Suppressor macrophage (primary cell): Measurements from ENCODE around the gene CAPN12.
"Not testable (repeated sequence)": the region's sequence is repeated elsewhere in the genome, so short reads cannot be mapped to it uniquely, and the experiment has no call there.

ENCODE experiments used
- DNase-seq, 4 experiments: peaks; one replicate each; pipeline ENCODE4 v3.0.0-alpha.2; 2020 to 2022

The CAPN12 gene

GRCh38 chr19:38770949-38771275, 26.6 kb upstream of the CAPN12 start:
- DNase-seq = not testable (repeated sequence)

GRCh38 chr19:38770228-38770948, 26.1 kb upstream of the CAPN12 start:
- not testable (repeated sequence) for DNase-seq

GRCh38 chr19:38769635-38770211, 25.4 kb upstream of the CAPN12 start:
- peak; percentile 91 to 94 (median 93) for DNase-seq

- no peak for DNase-seq
Observed at GRCh38 chr19:38766276-38767047, 22.2 kb upstream of the CAPN12 start.

- DNase-seq = no peak
Observed at GRCh38 chr19:38765214-38765613, 20.9 kb upstream of the CAPN12 start.

- no peak for DNase-seq
Observed at GRCh38 chr19:38763795-38764220, 19.5 kb upstream of the CAPN12 start.

- not testable (repeated sequence) for DNase-seq
Observed at GRCh38 chr19:38761884-38762389, 17.7 kb upstream of the CAPN12 start.

- not testable (repeated sequence) for DNase-seq
Observed at GRCh38 chr19:38760805-38761517, 16.7 kb upstream of the CAPN12 start.

GRCh38 chr19:38759590-38760003, 15.3 kb upstream of the CAPN12 start:
- DNase-seq = peak; percentile 35 to 72 (median 56)

- DNase-seq = not testable (repeated sequence)
Observed at GRCh38 chr19:38754196-38754595, 9.9 kb upstream of the CAPN12 start.

GRCh38 chr19:38753783-38754182, 9.5 kb upstream of the CAPN12 start:
- not testable (repeated sequence) for DNase-seq

GRCh38 chr19:38745316-38745715, 1.0 kb upstream of the CAPN12 start:
- DNase-seq = no peak

- no peak for DNase-seq
Observed at GRCh38 chr19:38744874-38745273, 600 bp upstream of the CAPN12 start.

- no peak for DNase-seq
Observed at GRCh38 chr19:38743394-38744297, 628 bp downstream of the CAPN12 start.

GRCh38 chr19:38742906-38743305, 1.4 kb downstream of the CAPN12 start:
- no peak for DNase-seq

GRCh38 chr19:38742296-38742695, 2.0 kb downstream of the CAPN12 start:
- DNase-seq = no peak

GRCh38 chr19:38741670-38742069, 2.6 kb downstream of the CAPN12 start:
- DNase-seq = no peak

GRCh38 chr19:38740932-38741331, 3.3 kb downstream of the CAPN12 start:
- DNase-seq = no peak

- DNase-seq = no peak
Observed at GRCh38 chr19:38740257-38740592, 4.0 kb downstream of the CAPN12 start.

- DNase-seq = no peak
Observed at GRCh38 chr19:38739440-38740256, 4.6 kb downstream of the CAPN12 start.
